NOMO-1 treated with DMSO at 0.1 percent for 48 hours (cell line): ENCODE data around the gene GRIN3A.

ENCODE experiments used
- DNase-seq: peaks from one replicate; lab custom pipeline; 2025; ENCODE audit not compliant: unreplicated experiment; lab: John Stamatoyannopoulos, UW

GRIN3A gene

GRCh38 chr9:101706261-101706798 is 32.1 kb downstream of the GRIN3A start:
- no peak for DNase-seq

DNA sequence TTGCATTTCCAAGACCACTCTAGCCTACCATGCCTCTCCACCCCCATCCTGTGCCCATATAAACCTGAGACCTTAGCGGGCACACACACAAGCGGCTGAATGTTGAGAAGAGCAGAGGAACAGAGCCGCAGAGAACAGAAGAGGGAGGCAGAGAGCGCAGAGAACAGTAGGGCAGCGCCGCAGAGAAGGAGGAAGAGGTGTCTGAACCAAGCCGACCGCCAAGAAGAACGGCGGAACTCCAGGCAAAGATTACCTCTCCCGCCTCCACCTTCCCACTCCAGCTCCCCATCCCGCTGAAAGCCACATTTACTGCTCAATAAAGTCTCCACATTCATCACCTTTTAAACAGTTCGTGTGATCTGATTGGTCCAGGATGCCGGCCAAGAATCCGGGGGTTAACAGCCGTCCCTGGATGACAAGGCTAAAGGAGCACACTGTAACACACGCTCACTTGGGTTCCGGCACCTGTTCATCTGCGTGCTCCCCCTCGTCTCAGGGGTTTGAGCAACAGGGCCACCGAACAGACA is 33.2 kb downstream of the GRIN3A start:
- DNase-seq, result peak; percentile 61

DNA sequence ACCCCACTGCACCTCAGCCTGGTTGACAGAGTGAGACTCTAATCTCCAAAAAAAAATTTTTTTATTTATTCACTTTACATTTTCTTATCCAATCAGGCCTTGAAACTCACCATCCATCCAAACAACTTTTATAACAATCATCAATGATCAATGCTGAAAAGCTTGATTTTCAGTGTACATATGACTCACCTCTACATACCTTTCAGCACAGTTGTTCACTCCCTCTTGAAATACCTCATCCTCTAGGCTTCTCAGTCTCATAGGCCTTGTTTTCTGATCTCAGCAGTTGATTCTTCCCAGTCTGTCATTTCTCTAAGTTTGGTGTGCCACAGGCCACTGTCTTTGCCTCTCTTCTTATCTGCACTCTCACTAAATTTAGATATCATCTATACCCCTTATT is 36.2 kb downstream of the GRIN3A start:
- DNase-seq, result no peak

GRCh38 chr9:101693546-101694336 is 44.7 kb downstream of the GRIN3A start:
- no peak for DNase-seq

DNA sequence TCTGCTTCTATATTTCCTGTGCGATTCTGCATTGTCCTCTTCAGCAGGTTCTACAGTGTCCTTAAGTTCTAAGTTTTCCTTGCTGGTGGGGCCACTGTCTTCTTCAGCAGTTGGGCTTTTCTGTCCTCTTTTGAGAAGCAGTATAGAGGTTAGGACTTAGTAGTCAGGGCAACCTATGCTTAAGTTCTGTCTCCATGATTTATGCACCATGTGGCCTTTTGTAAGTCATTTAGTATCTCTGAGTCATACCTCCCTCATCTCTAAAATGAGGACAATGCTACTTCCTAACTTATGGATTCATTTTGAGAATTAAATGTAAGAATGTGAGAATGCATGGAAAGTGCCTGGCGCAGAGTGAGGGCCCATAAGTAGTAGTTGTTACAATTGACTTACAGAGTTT is 46.8 kb downstream of the GRIN3A start:
- peak; percentile 51 for DNase-seq

GRCh38 chr9:101689039-101689438 is 49.4 kb downstream of the GRIN3A start:
- no peak for DNase-seq

GRCh38 chr9:101684665-101685064 is 53.8 kb downstream of the GRIN3A start:
- no peak for DNase-seq

GRCh38 chr9:101683236-101683635 is 55.2 kb downstream of the GRIN3A start:
- peak; percentile 46 for DNase-seq

- DNase-seq, result no peak
Observed at GRCh38 chr9:101677861-101678260, 60.6 kb downstream of the GRIN3A start.

DNA sequence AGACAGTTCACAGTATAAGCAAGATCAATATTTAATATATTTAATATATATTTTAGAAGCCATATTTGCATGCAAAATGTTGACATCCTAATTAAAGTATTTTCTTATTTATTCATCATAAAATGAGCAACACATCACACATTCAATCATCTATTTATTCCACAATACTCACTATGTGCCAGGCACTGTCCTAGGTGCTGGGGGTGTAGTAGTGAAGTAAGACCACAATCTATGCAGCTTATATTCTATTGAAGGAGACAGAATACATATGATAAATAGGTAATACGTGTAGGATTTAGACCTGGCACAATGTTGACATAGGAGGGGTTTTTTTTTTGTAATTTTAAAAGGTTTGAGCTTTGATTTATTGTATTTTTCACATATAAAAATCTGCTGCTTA is 63.1 kb downstream of the GRIN3A start:
- no peak for DNase-seq

- peak; percentile 62 for DNase-seq
Observed at GRCh38 chr9:101674165-101674564, 64.3 kb downstream of the GRIN3A start.

GRCh38 chr9:101673642-101674041 is 64.8 kb downstream of the GRIN3A start:
- DNase-seq, result no peak

DNA sequence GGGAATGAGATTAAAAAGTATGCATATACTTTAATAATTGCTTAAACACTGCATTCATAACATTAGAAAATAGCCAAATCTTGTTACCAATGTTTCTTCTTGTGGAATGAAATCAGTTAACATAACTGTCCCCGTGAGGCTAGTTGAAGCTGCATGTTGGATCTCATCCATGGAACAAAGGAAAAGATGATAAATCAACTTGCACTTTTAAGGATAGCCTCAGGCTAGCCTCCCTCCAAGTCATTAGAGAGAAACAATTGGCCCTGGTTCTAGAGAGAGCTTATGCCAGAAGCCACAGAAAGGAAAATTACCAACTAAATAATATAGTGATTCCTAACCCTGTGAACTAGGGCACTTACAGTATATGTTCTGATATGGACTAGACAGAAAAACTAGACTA is 66.9 kb downstream of the GRIN3A start:
- DNase-seq, result no peak

- DNase-seq, result no peak
Observed at GRCh38 chr9:101668421-101668820, 70.0 kb downstream of the GRIN3A start.

GRCh38 chr9:101664453-101664852 is 74.0 kb downstream of the GRIN3A start:
- DNase-seq, result no peak

DNA sequence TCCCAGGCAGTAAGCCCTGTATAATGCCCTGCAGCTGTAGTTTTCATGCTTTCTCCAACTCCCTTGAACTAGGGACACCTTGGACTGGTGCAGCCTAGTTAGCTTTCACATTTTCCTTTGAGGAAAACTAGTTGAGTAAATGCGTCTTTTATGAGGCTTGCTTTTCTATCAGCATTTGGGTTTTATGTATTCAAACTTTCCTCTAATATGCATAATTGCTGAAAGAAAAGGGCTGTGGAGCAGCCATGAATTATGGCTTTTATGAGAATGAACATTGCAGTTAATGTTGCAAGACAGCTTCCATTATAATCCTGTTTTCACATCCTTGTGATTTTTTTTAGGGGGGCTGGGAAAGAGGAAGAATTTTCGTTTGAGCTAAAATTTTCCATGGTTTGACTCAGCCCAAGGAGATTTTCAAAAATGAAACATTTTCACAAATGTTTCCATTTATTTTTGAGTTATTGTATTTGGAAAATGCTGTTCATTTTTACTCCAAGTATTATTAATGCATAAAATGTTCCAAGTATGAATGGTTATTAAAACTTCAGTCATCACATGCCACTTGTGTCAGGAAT is 85.8 kb downstream of the GRIN3A start:
- no peak for DNase-seq

DNA sequence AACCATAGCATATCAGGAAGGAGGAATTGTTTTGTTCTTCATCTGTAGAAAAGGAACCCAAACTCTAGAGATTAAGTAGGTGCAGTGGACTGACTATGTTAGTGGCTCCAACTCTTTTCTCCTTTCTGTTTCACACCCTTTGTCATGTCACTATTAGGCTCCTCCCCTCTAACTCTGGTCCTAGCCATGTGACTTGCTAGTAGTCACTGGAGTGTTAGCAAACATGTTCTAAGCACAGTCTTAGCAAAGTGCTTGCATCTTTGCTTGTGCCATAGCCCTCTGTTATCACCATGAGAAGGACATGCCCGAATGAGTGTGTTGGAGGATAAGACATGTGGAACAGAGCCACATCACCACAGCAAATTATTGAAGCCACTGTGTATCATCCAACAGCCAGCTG is 88.3 kb downstream of the GRIN3A start:
- DNase-seq, result no peak

DNA sequence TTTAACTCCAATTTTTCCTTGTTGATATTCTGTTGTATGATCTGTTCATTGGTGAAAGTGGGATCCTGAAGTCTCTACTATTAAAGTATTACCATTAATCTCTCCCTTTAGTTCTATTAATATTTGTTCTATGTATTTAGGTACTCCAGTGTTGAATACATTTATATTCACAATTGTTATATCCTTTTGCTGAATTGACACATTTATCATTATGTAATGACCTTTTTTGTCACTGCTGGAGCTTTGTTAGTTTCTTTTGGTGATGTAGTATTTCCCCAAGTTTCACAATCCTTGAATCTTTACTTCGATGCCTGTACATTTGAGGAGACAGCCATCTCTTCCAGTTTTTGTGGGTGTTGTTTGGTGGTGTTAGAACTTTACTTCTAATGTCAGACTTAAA is 90.0 kb downstream of the GRIN3A start:
- no peak for DNase-seq

- DNase-seq, result no peak
Observed at GRCh38 chr9:101639785-101640665, 98.4 kb downstream of the GRIN3A start.

- DNase-seq, result no peak
Observed at GRCh38 chr9:101639311-101639710, 99.1 kb downstream of the GRIN3A start.

- DNase-seq, result peak; percentile 69
Observed at GRCh38 chr9:101636247-101636646, 102.2 kb downstream of the GRIN3A start.
